HuH-7.5 (cell line): Measurements from ENCODE around the gene DLGAP1.
"Not testable (repeated sequence)": the region's sequence is repeated elsewhere in the genome, so short reads cannot be mapped to it uniquely, and the experiment has no call there.

Source experiments
- DNase-seq: peaks from one replicate; pipeline ENCODE4 v3.0.0; 2011; ENCODE audit warnings: low spot score

DLGAP1 gene

GRCh38 chr18:3655254-3656050 is 799.7 kb downstream of the DLGAP1 start:
- DNase-seq = no peak

- DNase-seq = no peak
Measured at GRCh38 chr18:3654442-3655253, 800.5 kb downstream of the DLGAP1 start.

GRCh38 chr18:3653851-3654441 is 801.2 kb downstream of the DLGAP1 start:
- DNase-seq = no peak

- DNase-seq = no peak
Measured at GRCh38 chr18:3653263-3653850, 801.8 kb downstream of the DLGAP1 start.

GRCh38 chr18:3652380-3653262 is 802.5 kb downstream of the DLGAP1 start:
- peak; percentile 60 for DNase-seq

GRCh38 chr18:3651266-3651665 is 803.8 kb downstream of the DLGAP1 start:
- DNase-seq = no peak

- not testable (repeated sequence) for DNase-seq
Measured at GRCh38 chr18:3650521-3651042, 804.5 kb downstream of the DLGAP1 start.

GRCh38 chr18:3649633-3650426 is 805.3 kb downstream of the DLGAP1 start:
- DNase-seq = no peak

- no peak for DNase-seq
Measured at GRCh38 chr18:3649135-3649632, 805.9 kb downstream of the DLGAP1 start.

GRCh38 chr18:3648641-3649040 is 806.5 kb downstream of the DLGAP1 start:
- DNase-seq = no peak

- DNase-seq = no peak
Measured at GRCh38 chr18:3648200-3648599, 806.9 kb downstream of the DLGAP1 start.

- DNase-seq = no peak
Measured at GRCh38 chr18:3647636-3648035, 807.5 kb downstream of the DLGAP1 start.

- DNase-seq = no peak
Measured at GRCh38 chr18:3645384-3646156, 809.5 kb downstream of the DLGAP1 start.

GRCh38 chr18:3634250-3634939 is 820.7 kb downstream of the DLGAP1 start:
- DNase-seq = no peak

GRCh38 chr18:3631887-3632286 is 823.2 kb downstream of the DLGAP1 start:
- no peak for DNase-seq

GRCh38 chr18:3626929-3627458 is 828.1 kb downstream of the DLGAP1 start:
- DNase-seq = no peak

- no peak for DNase-seq
Measured at GRCh38 chr18:3625742-3626091, 829.4 kb downstream of the DLGAP1 start.

- DNase-seq = no peak
Measured at GRCh38 chr18:3624935-3625741, 830.0 kb downstream of the DLGAP1 start.
